ENCODE results near the gene CNTF. TPM values are rescaled to one million over a fixed set of nuclear protein-coding genes. Genes with fewer than 3 reads are reported as not detected.

CNTF gene
- total and polyA plus RNA-seq, 10 of the 15 experiments (the other 5 are each of a cell fraction or from before 2014, with no cell fraction given) = 0.16 to 2.3 (median 0.73) TPM

- TF ChIP-seq CEBPZ (IDR thresholded peaks at IDR 0.05; ENCODE audit: low read depth, low read length) (no peak), PAX8 (IDR thresholded peaks at IDR 0.05) (no peak), BCL11A (IDR thresholded peaks at IDR 0.05; ENCODE audit: low read depth, low read length) (peak; percentile 47), TBL1XR1 (IDR thresholded peaks at IDR 0.05; ENCODE audit: low read depth, low read length) (0 out of 2 replicates have a peak, but pooled peaks have one; percentile 67), DPF2 (IDR thresholded peaks at IDR 0.05) (peak; percentile 93), BACH1 (IDR thresholded peaks at IDR 0.05; ENCODE audit: borderline replicate concordance) (no peak), NR2C2 (IDR thresholded peaks at IDR 0.05; ENCODE audit: borderline replicate concordance, control insufficient read depth, insufficient read length, low read depth) (no peak), STAT3 (IDR thresholded peaks at IDR 0.05; ENCODE audit: low read depth, low read length) (no peak), MTA2 (IDR thresholded peaks at IDR 0.05; ENCODE audit: low read depth) (peak; percentile 75), E2F4 (IDR thresholded peaks at IDR 0.05; ENCODE audit: low read depth, low read length) (no peak), TCF12 (IDR thresholded peaks at IDR 0.05; ENCODE audit: low read depth, low read length) (peak; percentile 95), SUPT20H (IDR thresholded peaks at IDR 0.05; ENCODE audit: borderline replicate concordance, control insufficient read depth, low read depth, low read length) (no peak), ATF7 (IDR thresholded peaks at IDR 0.05; ENCODE audit: low read depth) (peak; percentile 54), CEBPB (IDR thresholded peaks at IDR 0.05; ENCODE audit: borderline replicate concordance in 1 of 2, low read depth in 2 of 2, low read length in 2 of 2) (no peak), BHLHE40 (IDR thresholded peaks at IDR 0.05; ENCODE audit: borderline replicate concordance in 1 of 2, low read depth in 2 of 2, low read length in 1 of 2) (peak; percentile 34 to 57; a peak in 2 of 4 replicates), USF1 (IDR thresholded peaks at IDR 0.05; ENCODE audit: borderline replicate concordance, extremely low read length, insufficient read depth, low read depth, low read length) (no peak), KDM1A (IDR thresholded peaks at IDR 0.05; ENCODE audit: borderline replicate concordance) (no peak), KLF5 (IDR thresholded peaks at IDR 0.05; ENCODE audit: partially characterized antibody) (no peak), RELA (IDR thresholded peaks at IDR 0.05; ENCODE audit: borderline replicate concordance, partially characterized antibody) (no peak), CBFB (IDR thresholded peaks at IDR 0.05; ENCODE audit: low read depth) (0 out of 2 replicates have a peak, but pooled peaks have one; percentile 65), ZZZ3 (IDR thresholded peaks at IDR 0.05; ENCODE audit: control insufficient read depth, insufficient read length, low read depth) (no peak), STAT1 (conservative IDR thresholded peaks at IDR 0.05) (no peak), MLLT1 (IDR thresholded peaks at IDR 0.05) (peak; percentile 79), NFIC (IDR thresholded peaks at IDR 0.05; ENCODE audit: low read depth, low read length) (0 out of 2 replicates have a peak, but pooled peaks have one; percentile 55)
These were observed 24.8 kb downstream of the CNTF start (continued) for GRCh38 chr11:58647141-58647699.

Measured in GM12878 (cell line).